Neuron (in vitro differentiated cells): ENCODE results near the gene CELA3B.
"Not testable (repeated sequence)": the region's sequence is repeated elsewhere in the genome, so short reads cannot be mapped to it uniquely, and the experiment has no call there.

Experiments
- H2AFZ ChIP-seq: one replicate; pipeline ENCODE4 v1.6.1; 2013; ENCODE audit warnings: low read depth, mild to moderate bottlenecking, inconsistent platforms, low read length, moderate library complexity
- H3K27me3 ChIP-seq: one replicate; pipeline ENCODE4 v1.6.1; 2013; ENCODE audit warnings: low read length; ENCODE audit not compliant: insufficient read depth
- H3K36me3 ChIP-seq: one replicate; pipeline ENCODE4 v1.6.1; 2013; ENCODE audit warnings: low read length; ENCODE audit not compliant: insufficient read depth
- H3K4me1 ChIP-seq: one replicate; pipeline ENCODE4 v1.6.1; 2013; ENCODE audit warnings: low read length; ENCODE audit not compliant: insufficient read depth
- H3K4me3 ChIP-seq: 2 replicates; pipeline ENCODE4 v1.5.1; 2013; ENCODE audit warnings: mild to moderate bottlenecking, low read length, moderate library complexity
- H3K9me3 ChIP-seq: one replicate; pipeline ENCODE4 v1.6.1; 2013; ENCODE audit warnings: low read length

Gene CELA3B

DNA sequence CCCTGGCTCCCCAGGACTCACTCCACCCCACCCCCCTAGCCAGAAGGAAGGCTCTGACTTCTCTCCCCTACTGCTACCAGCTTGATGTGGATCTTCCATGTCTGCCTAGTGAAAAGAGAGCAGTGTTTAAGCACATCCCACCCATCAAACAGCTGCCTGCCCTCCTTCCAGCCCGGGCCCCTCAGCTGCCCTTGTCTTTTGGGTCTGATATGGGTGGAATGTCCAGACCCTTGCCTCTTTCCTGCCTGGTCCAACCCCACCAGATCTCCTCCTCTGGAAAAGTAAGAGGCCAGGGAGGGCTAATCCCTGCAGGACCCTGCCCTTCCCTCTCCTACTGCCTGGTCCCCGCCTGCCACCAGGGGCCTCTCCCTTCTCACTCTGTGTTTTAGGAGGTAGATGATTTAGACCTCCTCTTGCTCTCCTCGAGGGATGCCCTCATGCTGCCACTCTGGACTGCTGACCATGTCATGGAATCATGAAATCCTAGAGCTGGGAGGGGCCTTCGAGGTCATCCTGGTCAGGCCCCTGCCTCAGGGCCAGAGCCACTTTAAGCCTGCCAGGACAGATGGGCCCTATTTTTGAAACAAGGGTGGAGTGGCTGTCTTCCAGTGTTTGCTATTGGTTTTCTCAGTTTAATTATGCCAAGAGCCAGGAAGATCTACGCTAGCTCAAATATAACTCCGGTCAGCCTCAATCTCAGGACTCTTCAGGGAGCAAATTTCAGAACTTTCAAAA is 23.9 kb upstream of the CELA3B start:
- no peaks in the 10 kb centered on the region for H3K36me3 ChIP-seq
- H2AFZ ChIP-seq = no peak overlapping the region
- H3K4me1 ChIP-seq = peaks cover 1% of the 10 kb centered on the region
- peaks cover 2% of the 10 kb centered on the region for H3K9me3 ChIP-seq
- peaks cover 5% of the 10 kb centered on the region for H3K27me3 ChIP-seq
- no peak overlapping the region for H3K4me3 ChIP-seq

DNA sequence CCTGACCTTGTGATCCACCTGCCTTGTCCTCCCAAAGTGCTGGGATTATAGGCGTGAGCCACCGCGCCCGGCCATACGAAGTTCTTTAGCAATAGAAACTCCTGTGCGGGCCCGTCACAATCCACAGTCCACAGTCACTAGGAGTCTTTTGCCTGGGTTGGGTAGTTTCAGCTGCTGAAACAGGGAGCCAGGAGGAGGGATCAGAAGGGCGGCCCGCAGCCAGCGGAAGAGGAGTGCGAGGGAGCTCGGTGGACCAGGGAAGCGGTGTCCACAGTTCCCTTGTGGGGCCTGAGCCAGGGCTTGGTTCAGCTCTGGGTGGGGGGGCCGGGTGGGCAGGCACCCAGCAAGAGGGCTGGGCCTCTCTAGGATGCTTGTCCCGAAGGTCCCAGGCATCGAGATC is 21.8 kb upstream of the CELA3B start:
- Histone ChIP-seq H2AFZ (no peak overlapping the region), H3K9me3 (no peaks in the 10 kb centered on the region), H3K27me3 (peaks cover 5% of the 10 kb centered on the region), H3K4me3 (no peak overlapping the region), H3K36me3 (no peaks in the 10 kb centered on the region), H3K4me1 (peaks cover 5% of the 10 kb centered on the region)

DNA sequence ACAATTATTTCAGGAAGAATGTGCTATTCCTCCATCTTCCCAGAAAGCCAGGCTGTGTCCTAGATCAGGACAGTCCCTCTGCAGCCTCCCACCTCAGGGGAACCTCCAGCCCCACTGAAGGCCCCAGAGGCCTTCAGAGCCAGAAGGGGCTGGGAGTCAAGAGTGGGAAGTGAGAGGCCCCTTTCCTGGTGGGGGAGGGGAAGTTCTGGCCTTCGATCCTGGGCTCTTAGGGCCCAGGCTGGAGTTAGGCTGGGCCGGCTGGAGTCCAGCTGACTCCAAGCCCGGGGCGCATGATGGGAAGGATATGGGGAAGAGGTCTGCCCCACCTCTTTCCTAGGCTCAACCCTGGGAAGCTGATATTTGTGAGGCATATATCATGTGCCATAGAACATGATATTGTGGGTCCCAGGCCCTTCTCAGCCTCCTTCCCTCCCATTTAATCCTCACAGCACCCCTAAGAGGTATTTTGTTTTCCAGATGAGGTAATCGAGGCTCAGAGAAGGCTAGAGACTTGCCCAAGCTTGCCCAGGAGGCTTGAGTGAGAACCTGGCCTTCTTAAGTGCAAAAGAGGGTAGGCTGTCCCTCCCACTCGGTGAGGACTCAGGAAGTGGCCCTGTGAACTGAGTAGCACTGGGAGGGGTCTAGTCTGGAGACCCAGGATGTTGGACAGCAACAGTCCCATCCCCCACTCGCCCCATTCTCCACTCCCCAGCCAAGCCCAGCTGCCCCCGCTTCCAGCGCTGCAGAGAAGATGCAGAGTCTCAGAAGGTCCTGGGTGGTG is 21.1 kb upstream of the CELA3B start:
- Histone ChIP-seq H2AFZ (no peak overlapping the region), H3K4me1 (peaks cover 5% of the 10 kb centered on the region), H3K27me3 (peaks cover 5% of the 10 kb centered on the region), H3K9me3 (no peaks in the 10 kb centered on the region), H3K36me3 (no peaks in the 10 kb centered on the region), H3K4me3 (no peak overlapping the region)

DNA sequence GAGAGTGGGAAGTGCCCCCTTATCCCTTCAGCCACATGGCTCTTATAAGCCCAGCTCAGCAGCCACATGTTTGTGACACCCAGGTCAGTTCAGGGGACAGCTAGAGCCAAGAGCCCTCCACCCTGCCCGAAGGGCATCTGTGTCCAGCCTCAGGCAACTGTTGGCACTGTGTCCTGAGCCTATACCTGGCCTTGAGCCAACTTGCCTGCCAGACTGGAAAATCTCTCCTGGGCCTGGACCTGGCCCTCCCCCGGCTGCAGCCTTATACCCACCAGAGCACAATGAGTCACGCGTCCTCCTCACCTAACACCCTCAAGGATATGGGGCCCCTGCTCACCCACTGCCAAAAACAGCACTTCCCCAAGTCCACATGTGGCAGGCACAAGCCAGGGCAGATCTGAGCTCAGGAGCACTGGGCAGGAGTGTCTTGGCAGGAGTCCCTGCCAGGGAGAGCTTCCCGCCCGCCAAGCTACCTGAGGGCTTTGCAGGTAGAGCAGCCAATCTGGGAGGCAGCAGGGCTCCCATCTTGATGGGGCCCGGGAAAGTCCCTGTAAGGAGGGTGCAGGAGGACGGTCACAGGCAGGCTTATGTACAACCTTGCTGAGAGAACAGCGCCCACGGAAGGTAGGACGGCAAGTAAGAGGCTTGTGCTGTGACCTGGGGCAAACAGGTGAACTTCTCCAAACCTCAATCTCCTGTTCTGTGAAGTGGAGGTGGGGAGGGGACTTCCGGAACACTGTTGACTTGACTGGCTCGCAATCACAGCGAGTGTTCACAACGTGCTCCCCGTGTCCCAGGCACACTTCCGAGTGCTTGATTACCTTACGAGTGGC is 19.9 kb upstream of the CELA3B start:
- Histone ChIP-seq H3K4me3 (no peak overlapping the region), H3K4me1 (peaks cover 5% of the 10 kb centered on the region), H3K36me3 (no peaks in the 10 kb centered on the region), H2AFZ (no peak overlapping the region), H3K27me3 (no peaks in the 10 kb centered on the region), H3K9me3 (no peaks in the 10 kb centered on the region)

DNA sequence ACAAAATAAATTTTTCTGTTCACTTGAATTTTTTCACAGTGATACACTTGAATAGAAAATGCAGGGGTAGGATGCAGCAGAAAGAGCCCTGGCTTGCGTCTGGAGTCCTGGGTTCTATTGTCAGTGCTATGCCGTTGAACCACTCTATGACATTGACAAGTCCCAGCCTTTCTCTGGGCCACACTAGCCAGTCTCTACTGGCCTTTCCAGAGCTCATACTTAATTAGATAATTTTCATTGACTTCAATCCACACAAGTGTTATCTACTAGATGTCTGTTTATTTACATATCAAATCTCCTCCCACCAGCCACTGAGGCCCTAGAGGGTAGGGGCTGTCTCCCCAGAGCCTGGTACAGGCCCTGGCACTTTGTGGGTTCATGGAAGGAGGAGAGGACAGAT is 15.5 kb upstream of the CELA3B start:
- Histone ChIP-seq H3K9me3 (no peaks in the 10 kb centered on the region), H2AFZ (no peak overlapping the region), H3K36me3 (no peaks in the 10 kb centered on the region), H3K4me1 (peaks cover 5% of the 10 kb centered on the region), H3K27me3 (no peaks in the 10 kb centered on the region), H3K4me3 (no peak overlapping the region)

DNA sequence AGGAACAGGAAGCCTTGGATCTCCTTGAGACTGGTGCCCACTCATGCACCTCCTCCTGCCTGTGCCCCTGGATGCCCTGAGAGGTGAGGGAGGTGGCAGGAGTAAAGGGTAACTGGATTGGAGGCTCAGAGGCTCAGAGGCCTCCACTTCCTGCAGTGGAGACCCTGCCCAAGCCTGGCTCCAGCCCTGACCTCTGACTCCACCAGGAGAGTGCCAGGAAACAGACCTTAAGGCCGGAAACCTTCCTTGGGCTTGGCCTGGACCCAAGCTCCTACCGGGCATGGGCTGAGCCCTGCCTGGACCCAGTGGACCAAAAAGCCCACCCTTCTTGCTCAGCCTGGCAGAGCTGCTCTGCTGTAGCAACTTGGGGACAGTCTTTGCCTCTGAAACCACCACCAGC is 15.0 kb upstream of the CELA3B start:
- Histone ChIP-seq H3K4me3 (no peak overlapping the region), H3K36me3 (no peaks in the 10 kb centered on the region), H2AFZ (no peak overlapping the region), H3K27me3 (no peaks in the 10 kb centered on the region), H3K4me1 (peaks cover 5% of the 10 kb centered on the region), H3K9me3 (no peaks in the 10 kb centered on the region)

DNA sequence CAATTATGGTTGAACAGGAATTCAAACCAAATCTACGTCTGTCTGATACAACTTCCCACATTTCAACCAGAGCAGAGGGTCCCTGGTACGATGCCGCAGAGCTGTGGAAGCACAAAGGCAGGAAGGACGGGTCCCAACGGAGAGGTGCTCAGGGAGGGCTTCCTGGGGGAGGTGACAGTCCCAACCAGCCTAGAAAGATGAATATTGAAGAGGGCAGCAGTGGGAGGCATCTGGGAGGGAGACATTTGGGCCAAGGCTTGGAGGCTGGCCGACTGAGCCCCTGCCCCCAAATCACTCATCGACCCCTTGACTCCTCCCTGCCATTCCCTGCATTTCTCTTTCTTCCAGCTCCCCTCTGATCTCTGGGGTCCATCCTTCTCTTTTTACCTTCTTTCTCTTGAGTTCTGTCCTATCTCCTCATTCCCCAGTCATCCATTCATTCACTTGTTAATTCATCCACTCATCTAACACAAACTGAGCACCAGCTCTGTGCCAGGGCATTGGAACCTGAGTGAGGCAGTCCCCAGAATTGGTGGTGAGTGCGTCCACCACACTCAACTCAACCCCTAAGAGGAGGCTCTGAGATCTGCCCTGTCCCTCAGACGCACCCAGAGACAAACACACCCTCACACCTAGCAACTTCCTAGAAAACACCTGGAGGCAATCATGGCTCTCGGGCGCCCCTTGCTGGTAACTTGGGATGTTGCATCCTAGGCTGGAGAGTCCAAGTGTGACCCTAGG is 13.2 kb upstream of the CELA3B start:
- Histone ChIP-seq H3K9me3 (no peaks in the 10 kb centered on the region), H3K4me1 (no peaks in the 10 kb centered on the region), H3K36me3 (no peaks in the 10 kb centered on the region), H3K27me3 (no peaks in the 10 kb centered on the region), H3K4me3 (no peak overlapping the region), H2AFZ (no peak overlapping the region)

DNA sequence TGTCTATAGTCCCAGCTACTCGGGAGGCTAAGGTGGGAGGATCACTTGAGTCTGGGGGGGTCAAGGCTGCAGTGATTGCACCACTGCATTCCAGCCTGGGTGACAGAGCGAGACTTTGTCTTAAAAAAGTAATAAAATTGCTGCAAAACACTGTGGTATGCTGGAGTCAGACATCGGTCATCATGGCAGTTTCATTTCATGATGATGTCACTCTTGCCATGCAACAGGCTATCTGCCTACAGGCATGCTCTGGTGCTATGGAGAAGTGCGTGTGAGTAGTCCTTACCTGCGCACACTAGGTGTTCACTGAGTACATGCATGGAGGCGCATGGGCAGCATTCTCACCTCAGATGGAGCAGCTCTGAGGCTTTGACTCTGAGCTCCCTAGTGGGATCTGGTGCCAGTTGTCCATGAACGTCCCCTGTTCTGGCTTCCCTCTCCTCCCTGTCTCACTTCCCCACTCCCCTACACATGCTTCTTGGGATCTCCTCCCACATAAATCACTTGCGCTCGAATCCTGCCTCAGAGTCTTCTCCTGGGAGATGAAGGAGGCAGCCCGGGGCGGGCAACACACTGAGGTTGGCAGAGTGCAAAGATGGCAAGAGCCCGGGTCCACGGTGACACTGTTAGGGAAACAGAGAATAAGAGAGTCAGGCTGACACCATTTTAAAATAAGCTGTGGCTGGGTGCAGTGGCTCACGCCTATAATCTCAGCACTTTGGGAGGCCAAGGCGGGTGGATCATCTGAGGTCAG is 10.4 kb upstream of the CELA3B start:
- Histone ChIP-seq H2AFZ (no peak overlapping the region), H3K4me1 (no peaks in the 10 kb centered on the region), H3K27me3 (no peaks in the 10 kb centered on the region), H3K36me3 (no peaks in the 10 kb centered on the region), H3K9me3 (no peaks in the 10 kb centered on the region), H3K4me3 (no peak overlapping the region)

DNA sequence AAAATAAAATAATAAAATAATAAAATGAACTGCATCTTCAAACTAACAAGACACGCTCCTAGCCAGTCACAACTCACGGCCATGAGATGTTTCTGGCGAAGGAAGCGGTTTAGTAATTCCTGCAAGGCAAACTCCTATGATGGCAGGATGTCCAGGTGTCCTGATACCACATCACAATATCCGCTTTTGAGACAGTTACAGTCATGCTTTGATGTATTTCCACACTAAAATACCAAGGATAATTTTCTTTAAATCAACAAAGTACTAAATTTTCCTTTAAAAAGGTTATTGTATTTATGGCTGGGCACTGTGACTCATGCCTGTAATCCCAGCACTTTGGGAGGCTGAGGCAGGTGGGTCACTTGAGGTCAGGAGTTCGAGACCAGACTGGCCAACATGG is 9.6 kb upstream of the CELA3B start:
- not testable (repeated sequence) for H2AFZ ChIP-seq, H3K36me3 ChIP-seq, H3K27me3 ChIP-seq, H3K4me1 ChIP-seq, H3K9me3 ChIP-seq, H3K4me3 ChIP-seq

DNA sequence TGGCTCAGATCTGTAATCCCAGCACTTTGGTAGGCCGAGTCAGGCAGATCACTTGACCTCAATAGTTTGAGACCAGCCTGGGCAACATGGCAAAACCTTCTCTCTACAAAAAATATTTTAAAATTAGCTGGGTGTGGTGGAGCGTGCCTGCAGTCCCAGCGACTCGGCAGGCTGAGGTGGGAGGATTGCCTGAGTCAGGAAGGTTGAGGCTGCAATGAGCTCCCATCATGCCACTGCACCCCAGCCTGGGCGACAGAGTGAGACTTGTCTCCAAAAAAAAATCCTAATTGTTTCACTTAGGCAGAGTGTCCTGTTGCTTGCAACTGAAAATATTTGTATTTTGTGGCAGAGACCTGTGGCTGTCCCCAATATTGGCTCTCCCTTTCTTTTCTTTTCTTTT is 7.8 kb upstream of the CELA3B start:
- H3K9me3 ChIP-seq, H3K4me1 ChIP-seq, H3K27me3 ChIP-seq, H2AFZ ChIP-seq, H3K36me3 ChIP-seq, H3K4me3 ChIP-seq: not testable (repeated sequence)

DNA sequence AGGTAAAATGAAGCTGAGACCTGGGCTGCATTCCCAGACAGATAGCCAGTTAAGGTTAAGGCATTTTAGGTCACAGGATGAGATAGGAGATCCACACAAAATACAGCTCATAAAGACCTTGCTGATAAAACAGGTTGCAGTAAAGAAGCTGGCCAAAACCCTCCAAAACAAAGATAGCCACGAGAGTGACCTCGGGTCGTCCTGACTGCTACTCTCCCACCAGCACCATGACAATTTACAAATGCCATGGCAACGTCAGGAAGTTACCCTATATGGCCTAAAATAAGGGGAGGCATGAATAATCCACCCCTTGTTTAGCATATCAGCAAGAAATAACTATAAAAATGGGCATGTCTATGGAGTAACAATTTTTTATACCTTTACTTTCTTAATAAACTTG is 6.3 kb upstream of the CELA3B start:
- not testable (repeated sequence) for H3K4me1 ChIP-seq, H3K36me3 ChIP-seq, H2AFZ ChIP-seq, H3K27me3 ChIP-seq, H3K4me3 ChIP-seq, H3K9me3 ChIP-seq

DNA sequence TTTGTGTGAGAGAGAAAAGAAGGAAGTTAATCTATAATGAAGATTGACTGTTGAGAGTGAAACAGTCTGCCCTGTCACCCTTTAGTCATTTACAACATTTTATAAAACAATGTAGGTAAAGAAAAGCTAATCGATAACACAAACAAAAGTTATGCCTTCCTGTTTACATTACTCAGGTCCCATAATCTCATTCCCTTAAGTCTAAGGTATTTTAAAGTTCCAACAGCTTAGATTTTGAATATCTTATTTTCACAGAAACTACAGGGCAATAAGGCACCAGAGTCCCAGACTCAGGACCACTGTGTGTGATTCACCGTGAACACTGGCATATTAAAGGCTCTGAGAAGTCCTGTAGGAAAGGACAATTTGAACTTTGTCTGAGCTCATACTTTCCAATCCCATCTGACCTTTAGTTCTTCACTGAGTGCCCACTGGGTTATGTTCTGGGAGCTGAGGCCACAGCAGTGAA is 3.8 kb upstream of the CELA3B start:
- not testable (repeated sequence) for H2AFZ ChIP-seq, H3K9me3 ChIP-seq, H3K4me3 ChIP-seq, H3K27me3 ChIP-seq, H3K4me1 ChIP-seq, H3K36me3 ChIP-seq
